ENCODE data around the gene HRH2.
"Not testable (repeated sequence)": the region's sequence is repeated elsewhere in the genome, so short reads cannot be mapped to it uniquely, and the experiment has no call there.

Gene HRH2

DNA sequence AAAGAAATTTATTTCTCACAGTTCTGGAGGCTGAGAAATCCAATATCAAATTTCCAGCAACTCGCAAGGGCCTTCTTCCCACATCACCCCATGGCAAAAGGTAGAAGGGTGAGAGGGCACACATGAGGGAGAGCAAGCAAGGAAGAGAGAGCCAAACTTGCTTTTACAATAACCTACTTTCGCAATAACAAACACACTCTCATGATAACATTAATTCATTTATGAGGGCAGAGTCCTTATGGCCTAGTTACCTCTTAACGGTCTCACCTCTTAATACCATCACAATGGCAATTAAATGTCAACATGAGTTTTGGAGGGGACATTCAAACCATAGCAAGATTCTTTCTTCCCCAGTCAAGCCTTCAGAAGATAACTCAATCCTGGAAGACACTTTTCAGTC lies 11.6 kb upstream of the HRH2 start:
- no peak for DNase-seq (ENCODE audit: low read depth)

DNA sequence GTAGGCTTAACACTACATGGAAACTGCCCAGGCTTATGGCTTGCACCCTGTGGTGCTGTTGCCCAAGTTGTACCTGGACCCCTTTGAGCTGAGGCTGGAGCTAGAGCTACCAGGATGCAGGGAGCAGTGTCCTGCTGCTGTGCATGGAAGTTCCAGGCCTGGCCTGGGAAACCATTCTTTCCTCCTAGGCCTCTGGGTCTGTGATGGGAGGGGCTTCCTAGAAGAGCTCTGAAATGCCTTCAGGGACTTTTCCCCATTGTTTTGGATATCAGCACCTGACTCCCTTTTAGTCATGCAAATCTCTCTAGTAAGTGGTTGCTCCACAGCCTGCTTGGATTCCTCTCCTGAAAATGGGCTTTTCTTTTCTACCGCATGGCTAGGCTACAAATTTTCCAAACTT lies 7.9 kb upstream of the HRH2 start:
- no peak for DNase-seq (ENCODE audit: low read depth)

DNA sequence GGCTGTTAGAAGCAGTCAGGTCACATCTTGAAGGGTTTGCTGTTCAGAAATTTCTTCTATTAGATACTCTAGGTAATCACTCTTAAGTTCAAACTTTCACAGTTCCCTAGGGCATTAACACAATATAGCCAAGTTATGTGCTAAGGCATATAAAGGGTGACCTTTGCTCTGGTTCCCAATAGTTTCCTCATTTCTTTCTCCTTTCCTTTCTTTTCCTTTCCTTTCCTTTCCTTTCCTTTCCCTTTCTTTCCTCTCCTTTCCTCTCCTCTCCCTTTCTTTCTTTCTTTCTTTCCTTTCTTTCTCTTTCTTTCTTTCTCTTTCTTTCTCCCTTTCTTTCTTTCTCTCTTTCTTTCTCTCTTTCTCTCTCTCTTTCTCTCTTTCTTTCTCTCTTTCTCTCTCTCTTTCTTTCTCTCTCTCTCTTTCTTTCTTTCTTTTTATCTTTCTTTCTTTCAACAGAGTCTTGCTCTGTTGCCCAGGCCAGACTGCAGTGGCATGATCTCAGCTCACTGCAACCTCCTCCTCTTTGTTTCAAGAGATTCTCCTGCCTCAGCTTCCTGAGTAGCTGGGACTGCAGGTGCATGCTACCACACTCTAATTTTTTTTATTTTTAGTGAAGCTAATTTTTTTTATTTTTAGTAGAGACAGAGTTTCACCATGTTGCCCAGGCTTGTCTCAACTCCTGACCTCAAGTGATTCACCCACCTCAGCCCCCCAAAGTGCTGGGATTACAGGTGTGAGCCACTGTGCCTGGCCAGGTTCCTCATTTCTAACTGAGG lies 7.3 kb upstream of the HRH2 start:
- DNase-seq (ENCODE audit: low read depth) = not testable (repeated sequence)

DNA sequence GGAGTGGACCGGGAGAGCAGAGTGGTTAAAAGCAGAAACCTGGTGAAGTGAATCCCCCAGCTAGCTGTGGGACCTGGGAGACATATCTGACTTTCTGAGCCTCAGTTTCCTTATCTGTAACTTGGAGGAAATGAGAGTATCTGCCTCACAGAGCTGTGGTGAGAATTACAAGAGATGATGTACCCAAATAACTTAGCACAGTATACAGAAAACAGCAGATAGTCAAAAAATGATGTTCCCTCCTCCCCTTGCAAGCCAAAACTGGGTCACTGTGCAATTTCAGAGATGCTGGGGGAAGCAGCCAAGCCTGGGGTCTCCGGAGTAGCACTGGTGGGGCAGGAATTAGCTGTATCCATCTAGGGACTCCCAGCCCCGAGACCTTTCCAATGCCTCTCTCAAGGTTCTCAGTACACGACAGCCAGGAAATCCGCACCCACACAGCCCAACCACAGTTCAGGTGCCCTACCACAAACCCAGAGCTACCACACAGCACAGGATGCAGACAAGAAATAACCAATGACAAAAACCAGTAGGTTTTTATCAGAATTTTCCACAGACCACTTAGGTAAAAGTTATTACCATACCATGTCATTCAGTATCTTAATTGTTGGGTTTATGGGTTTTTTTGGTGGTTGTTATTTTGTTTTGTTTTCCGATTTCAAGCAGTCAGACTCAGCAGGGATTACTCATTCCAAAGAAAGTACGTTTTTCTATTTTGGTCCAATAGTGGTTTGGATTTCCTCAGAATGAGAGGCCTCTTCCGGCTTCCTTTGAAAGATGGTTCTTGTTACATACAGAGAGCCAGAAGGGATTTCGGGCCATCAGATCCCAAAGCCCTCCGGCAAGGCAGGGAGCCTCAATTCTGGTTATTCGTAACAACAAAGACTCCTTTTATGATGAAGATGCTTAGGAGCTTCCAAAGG lies 4.9 kb upstream of the HRH2 start:
- peak; percentile 57 for DNase-seq (ENCODE audit: low read depth)

DNA sequence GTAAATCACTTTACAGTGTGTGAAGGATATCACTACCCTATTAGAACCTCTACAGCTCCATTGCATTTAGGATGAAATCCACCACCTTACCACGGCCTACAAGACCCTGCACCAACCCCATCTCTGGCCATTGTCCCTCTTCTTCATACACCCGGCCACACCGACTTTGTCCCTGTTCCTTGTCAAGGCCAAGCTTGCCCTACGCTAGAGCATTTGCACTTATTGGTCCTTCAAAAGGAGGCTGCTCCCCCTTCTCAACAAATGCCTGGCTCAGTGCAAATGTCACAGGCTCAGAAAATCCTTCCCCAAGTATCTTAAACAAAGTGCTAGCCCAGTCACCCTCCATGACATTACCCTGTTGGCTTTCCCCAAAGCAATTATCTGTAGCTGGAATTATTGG lies 4.1 kb upstream of the HRH2 start:
- no peak for DNase-seq (ENCODE audit: low read depth)

DNA sequence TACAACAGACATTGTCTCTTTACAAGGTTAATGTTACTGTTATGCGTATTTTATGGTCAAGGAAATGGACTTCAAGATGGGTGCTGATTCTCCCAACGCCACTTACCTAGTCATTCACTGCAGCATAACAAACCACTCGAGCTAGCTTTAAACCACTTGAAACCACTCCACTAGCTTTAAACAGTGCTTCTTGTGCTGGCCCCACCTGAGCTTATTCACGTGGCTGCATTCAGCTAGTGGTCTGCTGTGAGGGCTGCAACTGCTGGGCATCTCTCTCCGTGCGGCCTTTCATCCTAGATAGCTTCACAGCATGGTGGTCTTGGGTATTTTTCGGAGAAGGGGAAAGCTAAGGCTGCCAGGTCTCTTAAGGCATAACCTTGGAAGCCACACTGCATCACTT lies 3.5 kb upstream of the HRH2 start:
- no peak for DNase-seq (ENCODE audit: low read depth)

DNA sequence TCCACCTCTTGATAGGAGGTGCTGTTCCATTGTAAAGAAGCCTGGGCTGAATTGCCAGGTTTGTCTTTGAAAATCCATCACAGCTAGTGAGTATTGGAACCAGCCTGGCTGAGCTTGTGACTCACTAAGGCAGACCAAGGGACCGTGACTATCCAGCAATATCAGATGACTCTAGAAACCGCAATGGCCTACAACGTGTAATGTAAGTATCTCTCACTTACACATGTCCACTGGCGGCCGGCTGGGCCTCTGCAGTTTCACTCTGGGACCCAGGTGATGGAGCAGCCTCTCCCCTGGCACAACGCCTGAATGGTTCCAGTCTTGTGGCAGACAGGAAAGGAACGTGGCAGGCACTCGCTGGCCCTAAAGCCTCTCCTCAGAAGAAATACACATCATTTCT lies 3.1 kb upstream of the HRH2 start:
- DNase-seq (ENCODE audit: low read depth) = no peak

DNA sequence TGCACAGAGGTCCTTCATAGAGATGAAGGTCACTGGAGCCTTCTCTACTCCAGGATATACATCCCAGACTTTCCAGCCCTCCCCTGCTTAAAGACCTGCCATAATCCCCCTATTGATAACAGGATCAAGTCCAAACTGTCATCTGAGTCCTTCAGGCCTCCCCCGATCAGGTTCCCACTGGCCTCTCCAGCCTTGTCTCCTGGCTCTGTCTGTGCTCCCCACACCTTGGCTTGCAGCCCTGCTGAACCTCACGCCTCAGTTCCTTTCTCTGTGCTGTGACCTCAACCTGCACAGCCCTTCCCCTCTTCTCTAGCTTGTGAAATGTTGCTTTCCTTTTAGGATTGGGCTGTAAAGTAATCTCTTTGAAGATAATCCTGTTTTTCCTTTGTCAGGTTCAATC lies 2.5 kb upstream of the HRH2 start:
- DNase-seq (ENCODE audit: low read depth) = no peak

DNA sequence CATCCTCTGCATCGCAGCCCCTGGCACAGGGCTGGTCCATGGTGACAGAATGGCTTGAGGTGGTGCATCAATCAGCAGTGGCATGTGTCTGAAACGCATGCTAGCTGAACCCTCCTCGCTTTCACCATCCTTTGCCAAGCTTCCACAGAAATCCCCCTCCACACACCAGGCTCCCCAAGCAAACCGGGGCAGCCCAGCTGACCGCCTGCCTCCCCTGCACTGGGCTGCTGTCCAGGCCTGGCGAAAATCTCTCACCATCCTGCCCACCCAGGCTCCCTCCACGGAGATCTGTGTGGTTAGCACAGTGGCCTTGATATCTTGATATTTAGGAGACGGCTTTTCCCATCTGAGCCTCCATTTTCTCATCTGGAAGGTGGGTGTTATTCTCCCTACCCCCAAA lies 905 bp upstream of the HRH2 start:
- no peak for DNase-seq (ENCODE audit: low read depth)

DNA sequence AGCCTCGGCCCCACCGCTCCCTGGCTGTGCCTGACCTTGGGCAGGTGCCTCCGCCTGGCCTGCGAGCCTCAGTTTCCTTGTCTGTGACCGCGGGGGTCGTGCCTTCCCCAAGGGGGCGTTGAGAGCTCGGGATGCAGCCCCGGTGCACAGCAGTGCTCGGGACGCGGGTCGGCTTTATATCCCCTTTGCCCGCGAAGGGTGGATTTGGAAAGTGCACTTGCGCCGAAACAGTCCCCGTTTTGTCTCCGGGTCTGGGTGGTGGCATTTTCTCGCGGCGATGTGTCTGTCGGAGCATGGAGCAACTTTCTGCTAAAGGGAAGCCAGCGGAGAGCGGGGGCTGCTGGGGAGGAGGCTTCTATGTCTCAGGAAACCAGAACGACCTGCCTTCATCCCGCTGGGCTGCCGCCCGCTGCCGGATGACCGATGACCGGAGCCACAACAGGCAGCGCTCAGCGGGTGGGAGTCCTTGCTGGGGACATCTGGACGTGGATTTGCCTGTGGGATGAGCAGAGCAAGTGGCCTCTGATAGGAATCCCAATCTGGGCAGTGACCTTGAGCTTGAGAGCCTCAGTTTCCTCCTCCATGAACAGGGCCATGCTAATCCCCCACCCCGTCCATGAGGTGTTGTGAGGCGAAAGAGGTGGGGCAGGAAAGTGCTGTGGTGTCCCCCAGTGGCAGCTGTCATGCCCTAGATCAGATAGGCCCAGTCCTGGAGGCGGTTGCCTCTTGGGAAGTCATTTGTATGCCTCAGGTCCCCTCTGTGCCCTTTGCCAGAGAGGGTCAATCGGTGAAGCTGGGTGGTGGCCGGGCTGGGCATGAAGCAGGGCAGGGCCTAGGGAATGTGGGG lies 651 bp downstream of the HRH2 start:
- DNase-seq (ENCODE audit: low read depth) = no peak

DNA sequence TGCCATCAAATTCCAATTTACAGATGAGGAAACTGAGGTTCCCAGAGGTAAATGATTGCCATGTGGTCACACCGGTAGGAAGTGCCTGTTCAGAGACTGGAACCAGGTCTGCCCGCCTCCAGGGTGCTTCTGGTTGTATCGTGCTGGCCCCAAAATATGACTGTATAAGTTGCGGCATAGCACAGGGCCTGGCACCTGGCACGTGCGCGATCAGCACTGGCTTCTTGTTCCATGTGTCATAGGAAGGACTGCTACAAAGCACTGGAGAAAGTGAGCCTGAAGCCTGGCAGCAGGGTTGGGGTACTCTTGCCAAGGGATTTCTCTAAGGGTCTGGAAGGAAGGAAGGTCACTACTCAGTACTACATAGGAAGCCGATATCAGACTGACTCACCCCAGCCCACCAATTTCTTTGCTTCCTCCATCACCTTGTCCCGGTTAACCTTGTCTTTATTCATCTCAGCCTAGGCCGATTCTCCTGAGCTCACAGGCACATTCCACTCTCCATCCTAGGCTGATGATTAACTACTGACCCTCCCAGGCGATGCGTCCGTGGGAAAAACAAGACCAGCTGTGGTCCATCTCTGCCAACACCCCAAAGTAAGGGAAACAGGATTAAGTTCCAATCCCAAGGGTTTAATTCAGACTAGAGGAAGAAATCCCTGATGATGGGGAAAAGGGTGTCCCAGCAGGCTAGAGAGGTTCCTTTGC lies 1.8 kb downstream of the HRH2 start:
- no peak for DNase-seq (ENCODE audit: low read depth)

DNA sequence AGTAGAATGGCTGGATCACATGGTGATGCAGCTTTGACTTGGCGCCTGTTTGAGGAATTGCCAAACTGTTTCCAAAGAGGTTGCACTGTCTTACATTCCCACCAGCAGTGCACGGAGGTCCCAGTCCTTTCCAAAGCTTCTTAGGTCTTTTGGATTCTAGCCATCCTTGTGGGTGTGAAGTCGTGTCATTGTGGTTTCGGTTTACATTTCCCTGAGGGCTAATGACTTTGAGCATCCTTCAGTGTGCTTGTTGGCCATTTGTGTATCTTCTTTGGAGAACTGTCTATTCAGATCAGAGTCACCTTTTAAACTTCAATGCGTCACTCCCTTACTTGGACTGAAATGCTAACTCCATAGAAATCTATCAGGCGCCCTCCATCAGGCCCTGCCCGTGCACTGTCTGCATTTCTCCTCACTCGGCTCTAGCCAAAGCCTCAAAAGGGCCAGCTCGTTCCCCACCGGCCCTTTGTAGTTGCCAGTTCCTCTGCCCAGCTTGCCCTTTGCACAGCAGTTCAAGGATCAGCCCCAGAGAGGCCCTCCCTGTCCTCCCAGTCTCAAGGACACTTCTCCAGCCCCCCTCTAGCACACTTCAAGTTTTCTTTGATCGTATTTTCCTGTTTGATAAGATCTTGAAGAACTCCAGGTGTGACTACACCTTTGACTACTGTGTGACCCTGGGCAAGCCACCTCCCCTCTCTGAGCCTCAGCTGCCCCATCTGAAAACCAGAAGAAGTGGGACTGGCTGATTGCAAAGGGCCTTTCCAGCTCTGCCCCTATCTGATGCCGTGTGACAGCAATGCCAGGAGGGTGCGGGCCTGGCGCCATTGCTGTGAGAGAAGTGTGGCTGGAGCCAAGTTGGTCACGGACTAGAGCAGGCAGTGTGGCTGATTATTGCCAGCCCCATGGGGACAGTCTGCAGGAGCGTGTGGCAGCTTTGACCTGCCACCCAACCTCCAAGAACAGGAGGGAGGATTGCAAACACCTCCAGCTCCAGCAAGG lies 5.6 kb downstream of the HRH2 start:
- no peak for DNase-seq (ENCODE audit: low read depth)

DNA sequence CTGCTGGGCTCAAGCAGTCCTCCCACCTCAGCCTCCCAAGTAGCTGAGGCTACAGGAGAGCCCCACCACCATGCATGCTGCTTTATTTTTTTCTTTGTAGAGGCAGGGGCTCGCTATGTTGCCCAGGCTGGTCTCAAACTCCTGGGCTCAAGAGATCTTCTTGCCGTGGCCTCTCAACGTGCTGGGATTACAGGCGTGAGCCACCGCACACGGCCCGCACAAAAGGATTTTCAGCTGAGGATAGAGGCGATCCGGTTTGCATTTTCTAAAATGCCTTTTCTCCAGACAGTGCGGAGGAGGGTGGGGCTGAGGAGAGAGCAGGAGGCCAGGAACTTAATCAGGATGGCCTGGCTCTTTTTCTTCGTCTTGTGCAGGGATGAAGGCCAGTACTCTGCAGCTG lies 6.9 kb downstream of the HRH2 start:
- no peak for DNase-seq (ENCODE audit: low read depth)

DNA sequence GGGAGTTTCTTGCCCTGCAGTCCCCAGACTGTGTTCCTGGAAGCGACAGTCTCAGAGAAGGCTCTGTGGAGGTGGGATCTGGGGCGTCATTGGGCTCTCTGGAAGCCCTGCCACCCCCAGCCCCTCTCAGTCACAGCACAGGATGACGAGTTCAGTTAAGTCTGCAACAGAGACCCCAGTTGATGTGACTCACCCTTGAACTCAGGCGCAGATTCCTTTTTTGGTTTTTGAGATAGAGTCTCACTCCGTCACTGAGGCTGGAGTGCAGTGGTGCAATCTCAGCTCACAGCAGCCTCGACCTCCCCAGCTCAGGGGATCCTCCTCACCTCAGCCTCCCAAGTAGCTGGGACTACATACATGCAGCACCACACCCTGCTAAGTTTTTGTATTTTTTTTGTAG lies 8.3 kb downstream of the HRH2 start:
- no peak for DNase-seq (ENCODE audit: low read depth)

DNA sequence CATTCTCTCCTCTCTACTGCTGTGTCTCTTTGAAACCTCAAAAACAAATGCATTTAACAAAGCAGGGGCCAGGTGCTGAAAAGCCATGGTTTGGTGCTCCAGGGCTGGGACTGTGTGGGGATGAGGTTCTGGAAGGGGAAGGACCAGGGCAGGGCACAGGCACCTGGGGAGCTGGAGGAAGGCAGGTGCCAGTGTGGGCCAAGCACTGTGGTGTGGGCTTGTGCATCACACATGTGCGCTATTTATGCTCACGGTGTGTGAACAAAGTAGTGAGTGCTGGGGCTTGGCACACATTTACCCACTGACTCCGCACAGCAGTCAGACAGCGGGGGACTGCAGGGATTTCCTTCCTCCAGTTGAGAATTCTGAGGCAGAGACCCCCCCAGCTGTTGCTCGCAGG lies 10.1 kb downstream of the HRH2 start:
- DNase-seq (ENCODE audit: low read depth) = no peak

DNA sequence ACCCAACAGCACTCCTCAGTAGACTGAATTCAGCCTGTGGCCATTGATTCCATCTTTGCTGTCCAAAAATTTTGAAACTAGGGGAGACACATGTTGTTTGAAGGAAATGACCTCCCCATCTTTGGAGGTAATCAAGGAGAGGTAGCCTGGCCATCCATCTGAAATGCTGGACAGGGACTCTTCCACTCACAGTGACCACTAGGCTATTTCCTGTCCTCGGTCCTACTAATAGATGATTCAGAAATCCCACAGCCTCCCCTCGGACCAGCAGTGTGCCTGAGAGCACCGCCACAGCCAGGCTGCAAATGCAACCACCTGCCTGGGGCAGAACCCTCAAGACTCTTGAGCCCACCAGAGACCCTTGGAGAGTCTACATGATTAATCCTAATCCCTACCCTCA lies 12.5 kb downstream of the HRH2 start:
- DNase-seq (ENCODE audit: low read depth) = no peak

DNA sequence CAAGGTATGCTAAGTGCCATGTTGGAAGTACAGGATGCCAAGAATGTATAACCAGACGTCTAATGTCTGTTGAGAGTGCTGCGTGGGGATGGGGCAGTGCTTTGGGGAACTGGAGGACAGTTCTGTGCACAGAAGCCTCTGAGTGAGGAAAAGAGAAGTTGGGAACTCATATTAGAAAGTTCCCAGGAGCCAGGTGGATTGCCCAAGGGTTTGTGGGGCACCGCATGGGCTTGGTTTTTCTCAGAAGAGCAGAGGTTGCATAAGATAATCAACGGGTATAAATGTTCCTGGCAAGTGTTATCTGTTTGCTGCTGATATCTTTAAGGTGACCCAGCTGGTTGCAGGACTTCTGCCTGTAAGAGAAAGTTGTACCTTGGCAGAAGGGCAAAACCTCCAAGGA lies 13.1 kb downstream of the HRH2 start:
- DNase-seq (ENCODE audit: low read depth) = no peak

DNA sequence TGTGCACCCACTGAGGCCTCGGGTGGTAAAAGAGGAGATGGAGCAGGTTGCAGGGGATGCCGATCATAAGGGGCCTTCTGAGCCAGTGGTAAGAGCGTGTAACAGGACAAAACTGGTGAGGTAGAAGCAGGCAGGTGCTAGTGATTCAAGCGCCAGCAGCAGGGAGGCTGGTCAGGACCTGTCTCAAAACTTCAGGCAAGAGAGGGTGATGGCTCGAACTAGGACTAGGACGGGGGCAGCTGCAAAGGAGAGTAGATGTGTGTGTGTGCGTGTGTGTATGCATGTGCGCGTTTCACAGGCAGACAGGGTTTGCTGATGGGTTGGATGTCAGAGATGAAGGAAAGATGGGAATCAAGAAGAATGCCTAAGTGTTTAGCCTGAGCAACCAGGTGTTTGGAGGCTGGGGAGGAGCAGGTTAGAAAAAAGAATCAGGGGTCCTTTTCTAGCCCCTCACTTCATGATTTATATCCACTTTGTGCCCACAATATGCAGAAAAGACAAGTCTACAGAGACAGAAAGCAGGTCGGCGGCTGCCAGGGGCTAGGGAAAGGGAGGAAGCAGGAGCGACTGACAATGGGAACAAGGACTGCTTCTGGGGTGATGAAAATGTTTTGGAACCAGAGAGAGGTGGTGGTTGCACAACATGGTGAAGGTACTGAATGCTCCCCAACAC lies 15.2 kb downstream of the HRH2 start:
- DNase-seq (ENCODE audit: low read depth) = no peak

DNA sequence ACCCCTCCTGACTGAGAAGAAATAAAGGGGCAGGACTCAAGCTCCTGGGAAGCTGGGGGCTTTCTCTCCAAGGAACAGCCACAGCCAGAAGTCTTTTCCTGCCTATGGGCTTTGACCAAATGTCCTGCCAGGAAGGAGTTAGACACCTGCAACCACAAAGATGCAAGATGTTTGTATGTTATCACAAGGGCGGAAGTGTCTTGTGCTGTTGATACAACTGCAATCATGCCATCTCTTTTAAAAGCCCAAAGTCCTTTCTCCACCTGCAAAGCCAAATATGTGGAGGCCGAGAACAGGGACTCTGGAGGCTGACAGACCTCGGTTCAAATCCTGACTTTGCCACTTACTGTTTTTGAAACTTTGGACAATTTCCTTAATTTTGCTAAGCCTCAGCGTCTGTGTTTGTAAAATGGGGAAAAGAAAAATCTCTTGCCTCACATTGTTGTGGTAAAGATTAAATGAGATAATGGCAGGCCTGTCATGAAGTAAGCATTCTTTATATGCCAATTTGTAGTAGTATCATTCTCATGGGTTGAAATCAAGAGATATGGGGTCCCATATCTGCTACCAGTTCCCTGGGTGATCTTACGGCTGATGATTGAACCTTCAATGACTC lies 17.0 kb downstream of the HRH2 start:
- DNase-seq (ENCODE audit: low read depth) = no peak

DNA sequence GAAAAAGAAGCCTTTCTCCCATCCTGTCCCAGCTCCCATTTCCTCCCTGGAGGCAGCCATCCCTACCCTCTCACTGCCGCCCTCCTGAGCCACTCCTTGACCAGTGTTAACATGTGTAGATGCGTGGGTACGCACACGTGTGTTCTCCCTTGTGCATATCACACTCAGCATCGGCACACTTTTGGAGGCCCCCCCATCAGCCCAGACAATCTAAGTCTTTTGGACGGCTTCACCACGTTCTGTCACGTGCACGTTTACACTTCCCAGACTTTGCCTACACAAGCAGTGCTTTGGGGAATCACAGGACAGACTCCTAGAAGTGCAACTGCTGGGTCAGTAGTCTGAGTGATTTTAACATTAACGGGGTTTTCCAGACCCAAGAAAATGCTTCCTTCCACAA lies 18.0 kb downstream of the HRH2 start:
- no peak for DNase-seq (ENCODE audit: low read depth)

Measured in stimulated activated CD8-positive, alpha-beta memory T cell treated with anti-CD3 and anti-CD28 coated beads, Interleukin-7, amount 100 ng/mL, for 24 hours (primary cell).